HCT116 (cell line): ENCODE measurements around the gene KREMEN2.

ENCODE experiments used
- ATF3 ChIP-seq: IDR thresholded peaks from 2 replicates; pipeline ENCODE4 v1.6.1; 2012
- CTCF ChIP-seq, 3 experiments: fragments of 200-600 bp in 1 of 3; sonication (generic) in 1 of 3; IDR thresholded peaks in 2 of 3; conservative IDR thresholded peaks in 1 of 3; 2 replicates each; pipeline ENCODE4 v1.5.1; 2012 to 2017; ENCODE audit warnings: low read depth in 2 of 3, low read length in 2 of 3, antibody characterized with exemption in 1 of 3, borderline replicate concordance in 1 of 3, control low read depth in 1 of 3, mild to moderate bottlenecking in 1 of 3, mixed read lengths in 1 of 3, mixed run types in 1 of 3, moderate library complexity in 1 of 3; ENCODE audit not compliant: insufficient read depth in 1 of 3
- EZH2 ChIP-seq: fragments of 200-600 bp; sonication (generic); IDR thresholded peaks from 2 replicates; pipeline ENCODE4 v1.6.1; 2017; ENCODE audit warnings: antibody characterized with exemption, mixed run types
- JUND ChIP-seq: IDR thresholded peaks from 2 replicates; pipeline ENCODE4 v1.6.1; 2012
- MAX ChIP-seq: IDR thresholded peaks from 2 replicates; pipeline ENCODE4 v1.6.1; 2012
- POLR2A ChIP-seq: IDR thresholded peaks from 2 replicates; pipeline ENCODE4 v1.7.0; 2011; ENCODE audit warnings: borderline replicate concordance; ENCODE audit not compliant: insufficient read depth, insufficient read length; ENCODE audit errors: extremely low read depth
- RAD21 ChIP-seq: IDR thresholded peaks from 2 replicates; pipeline ENCODE4 v1.6.1; 2012; ENCODE audit warnings: low read depth, mild to moderate bottlenecking
- TCF7L2 ChIP-seq: IDR thresholded peaks from 2 replicates; pipeline ENCODE4 v1.7.0; 2011; ENCODE audit warnings: borderline replicate concordance, inconsistent platforms; ENCODE audit not compliant: insufficient read depth, insufficient read length; ENCODE audit errors: extremely low read depth

- TF ChIP-seq JUND = no peak
- TF ChIP-seq POLR2A = no peak
- no peak for TF ChIP-seq CTCF (IDR thresholded peaks at IDR 0.05 in 2 of 3, conservative IDR thresholded peaks at IDR 0.05 in 1 of 3; ENCODE audit: borderline replicate concordance in 1 of 3, insufficient read depth in 1 of 3, low read depth in 2 of 3, low read length in 2 of 3)
- TF ChIP-seq TCF7L2 = no peak
- TF ChIP-seq EZH2 = no peak
- TF ChIP-seq ATF3 = no peak
- TF ChIP-seq MAX = no peak
- TF ChIP-seq RAD21 = no peak
Observed at GRCh38 chr16:2988590-2989099, 24.6 kb downstream of the KREMEN2 start.
